Measurements from ENCODE around the gene GBX1. TPM values are rescaled to one million over a fixed set of nuclear protein-coding genes. Genes with fewer than 3 reads are reported as not detected.

GBX1 gene
- polyA plus RNA-seq, 1 donor from 2014 or later = not detected

GRCh38 chr7:151119055-151119415 is 48.5 kb downstream of the GBX1 start:
- Histone ChIP-seq H3F3A (ENCODE audit: insufficient read depth, low read length, poor library complexity, severe bottlenecking) (no peaks in the 10 kb centered on the region), H4K20me1 (ENCODE audit: insufficient read depth) (peaks cover 28% of the 10 kb centered on the region), H3K9ac (ENCODE audit: low read length) (no peak overlapping the region), H3K4me2 (ENCODE audit: low read length) (no peak overlapping the region), H3K4me3 (ENCODE audit: low read length) (no peak overlapping the region), H3K79me2 (replicated peaks; ENCODE audit: insufficient read depth, low read length) (peaks cover 7% of the 10 kb centered on the region), H3K27ac (ENCODE audit: low read length) (no peak overlapping the region), H3K9me2 (ENCODE audit: insufficient read depth, low read length) (no peaks in the 10 kb centered on the region), H3K27me3 (ENCODE audit: insufficient read depth, low read depth, low read length) (peaks cover 15% of the 10 kb centered on the region), H3K9me3 (ENCODE audit: low read length) (no peaks in the 10 kb centered on the region), H2AFZ (ENCODE audit: low read depth, low read length) (no peak overlapping the region), H3K36me3 (ENCODE audit: insufficient read depth, low read length) (no peaks in the 10 kb centered on the region)
- no peak for TF ChIP-seq RAD21 (conservative IDR thresholded peaks at IDR 0.05)
- no peak for TF ChIP-seq SMC3 (conservative IDR thresholded peaks at IDR 0.05; ENCODE audit: poor library complexity)
- TF ChIP-seq MXI1 (conservative IDR thresholded peaks at IDR 0.05; ENCODE audit: poor library complexity, severe bottlenecking) = no peak
- no peak for TF ChIP-seq EP300 (conservative IDR thresholded peaks at IDR 0.05; ENCODE audit: poor library complexity, severe bottlenecking)
- TF ChIP-seq POLR2AphosphoS5 (IDR thresholded peaks at IDR 0.05) = no peak
- TF ChIP-seq EZH2 (IDR thresholded peaks at IDR 0.05; ENCODE audit: borderline replicate concordance, insufficient read depth, low read length, poor library complexity, severe bottlenecking) = no peak
- TF ChIP-seq, protein P1, sequence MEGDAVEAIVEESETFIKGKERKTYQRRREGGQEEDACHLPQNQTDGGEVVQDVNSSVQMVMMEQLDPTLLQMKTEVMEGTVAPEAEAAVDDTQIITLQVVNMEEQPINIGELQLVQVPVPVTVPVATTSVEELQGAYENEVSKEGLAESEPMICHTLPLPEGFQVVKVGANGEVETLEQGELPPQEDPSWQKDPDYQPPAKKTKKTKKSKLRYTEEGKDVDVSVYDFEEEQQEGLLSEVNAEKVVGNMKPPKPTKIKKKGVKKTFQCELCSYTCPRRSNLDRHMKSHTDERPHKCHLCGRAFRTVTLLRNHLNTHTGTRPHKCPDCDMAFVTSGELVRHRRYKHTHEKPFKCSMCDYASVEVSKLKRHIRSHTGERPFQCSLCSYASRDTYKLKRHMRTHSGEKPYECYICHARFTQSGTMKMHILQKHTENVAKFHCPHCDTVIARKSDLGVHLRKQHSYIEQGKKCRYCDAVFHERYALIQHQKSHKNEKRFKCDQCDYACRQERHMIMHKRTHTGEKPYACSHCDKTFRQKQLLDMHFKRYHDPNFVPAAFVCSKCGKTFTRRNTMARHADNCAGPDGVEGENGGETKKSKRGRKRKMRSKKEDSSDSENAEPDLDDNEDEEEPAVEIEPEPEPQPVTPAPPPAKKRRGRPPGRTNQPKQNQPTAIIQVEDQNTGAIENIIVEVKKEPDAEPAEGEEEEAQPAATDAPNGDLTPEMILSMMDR (IDR thresholded peaks at IDR 0.05; ENCODE audit: poor library complexity, severe bottlenecking) = no peak
- TF ChIP-seq, protein P2, sequence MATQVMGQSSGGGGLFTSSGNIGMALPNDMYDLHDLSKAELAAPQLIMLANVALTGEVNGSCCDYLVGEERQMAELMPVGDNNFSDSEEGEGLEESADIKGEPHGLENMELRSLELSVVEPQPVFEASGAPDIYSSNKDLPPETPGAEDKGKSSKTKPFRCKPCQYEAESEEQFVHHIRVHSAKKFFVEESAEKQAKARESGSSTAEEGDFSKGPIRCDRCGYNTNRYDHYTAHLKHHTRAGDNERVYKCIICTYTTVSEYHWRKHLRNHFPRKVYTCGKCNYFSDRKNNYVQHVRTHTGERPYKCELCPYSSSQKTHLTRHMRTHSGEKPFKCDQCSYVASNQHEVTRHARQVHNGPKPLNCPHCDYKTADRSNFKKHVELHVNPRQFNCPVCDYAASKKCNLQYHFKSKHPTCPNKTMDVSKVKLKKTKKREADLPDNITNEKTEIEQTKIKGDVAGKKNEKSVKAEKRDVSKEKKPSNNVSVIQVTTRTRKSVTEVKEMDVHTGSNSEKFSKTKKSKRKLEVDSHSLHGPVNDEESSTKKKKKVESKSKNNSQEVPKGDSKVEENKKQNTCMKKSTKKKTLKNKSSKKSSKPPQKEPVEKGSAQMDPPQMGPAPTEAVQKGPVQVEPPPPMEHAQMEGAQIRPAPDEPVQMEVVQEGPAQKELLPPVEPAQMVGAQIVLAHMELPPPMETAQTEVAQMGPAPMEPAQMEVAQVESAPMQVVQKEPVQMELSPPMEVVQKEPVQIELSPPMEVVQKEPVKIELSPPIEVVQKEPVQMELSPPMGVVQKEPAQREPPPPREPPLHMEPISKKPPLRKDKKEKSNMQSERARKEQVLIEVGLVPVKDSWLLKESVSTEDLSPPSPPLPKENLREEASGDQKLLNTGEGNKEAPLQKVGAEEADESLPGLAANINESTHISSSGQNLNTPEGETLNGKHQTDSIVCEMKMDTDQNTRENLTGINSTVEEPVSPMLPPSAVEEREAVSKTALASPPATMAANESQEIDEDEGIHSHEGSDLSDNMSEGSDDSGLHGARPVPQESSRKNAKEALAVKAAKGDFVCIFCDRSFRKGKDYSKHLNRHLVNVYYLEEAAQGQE (IDR thresholded peaks at IDR 0.05; ENCODE audit: borderline replicate concordance) = no peak
- no peak for TF ChIP-seq TAF1 (IDR thresholded peaks at IDR 0.05; ENCODE audit: low read depth)

DNA sequence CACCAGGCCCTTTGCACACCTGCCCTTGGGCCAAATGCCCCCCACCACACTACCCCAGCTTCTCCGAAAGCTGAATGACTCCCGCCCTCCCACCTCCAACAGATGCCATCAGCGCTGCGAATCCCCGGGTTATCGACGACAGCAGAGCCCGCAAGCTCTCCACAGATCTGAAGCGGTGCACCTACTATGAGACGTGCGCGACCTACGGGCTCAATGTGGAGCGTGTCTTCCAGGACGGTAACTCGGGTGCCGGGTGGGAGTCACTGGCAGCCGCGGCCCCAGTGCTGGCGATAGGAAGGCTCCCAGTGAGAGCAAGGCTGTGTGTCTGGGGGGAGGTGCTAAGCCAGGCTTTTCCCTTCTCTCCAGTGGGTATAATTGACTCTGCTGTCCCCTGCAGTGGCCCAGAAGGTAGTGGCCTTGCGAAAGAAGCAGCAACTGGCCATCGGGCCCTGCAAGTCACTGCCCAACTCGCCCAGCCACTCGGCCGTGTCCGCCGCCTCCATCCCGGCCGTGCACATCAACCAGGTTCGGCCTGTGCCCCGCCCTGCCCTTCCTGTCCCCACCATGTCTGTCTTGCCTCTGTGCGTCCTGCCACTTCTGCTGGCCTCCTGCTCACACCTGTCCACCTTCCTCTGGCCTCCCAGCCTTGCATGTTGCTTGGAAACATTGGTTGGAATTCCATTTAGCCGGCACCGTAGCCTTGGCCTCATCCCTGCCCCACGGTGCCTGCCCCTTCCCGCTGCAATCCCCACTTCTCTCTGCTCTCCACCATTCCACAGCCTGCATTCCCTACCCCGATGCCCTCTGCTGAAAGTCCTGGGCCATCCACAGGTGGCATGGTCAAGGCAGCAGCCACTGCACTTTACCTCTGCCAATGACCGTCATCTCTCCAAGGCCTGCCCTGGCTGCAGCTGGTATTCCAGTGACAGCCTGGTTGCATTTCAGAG is 49.1 kb downstream of the GBX1 start:
- Histone ChIP-seq H3K79me2 (replicated peaks; ENCODE audit: insufficient read depth, low read length) (peaks cover 10% of the 10 kb centered on the region), H3K27ac (ENCODE audit: low read length) (no peak overlapping the region), H3F3A (ENCODE audit: insufficient read depth, low read length, poor library complexity, severe bottlenecking) (no peaks in the 10 kb centered on the region), H2AFZ (ENCODE audit: low read depth, low read length) (no peak overlapping the region), H3K4me3 (ENCODE audit: low read length) (no peak overlapping the region), H3K9ac (ENCODE audit: low read length) (no peak overlapping the region), H3K4me2 (ENCODE audit: low read length) (no peak overlapping the region), H4K20me1 (ENCODE audit: insufficient read depth) (peaks cover 34% of the 10 kb centered on the region), H3K36me3 (ENCODE audit: insufficient read depth, low read length) (no peaks in the 10 kb centered on the region), H3K9me3 (ENCODE audit: low read length) (no peaks in the 10 kb centered on the region), H3K9me2 (ENCODE audit: insufficient read depth, low read length) (no peaks in the 10 kb centered on the region), H3K27me3 (ENCODE audit: insufficient read depth, low read depth, low read length) (peaks cover 22% of the 10 kb centered on the region)
- no peak for TF ChIP-seq RAD21 (conservative IDR thresholded peaks at IDR 0.05)
- TF ChIP-seq POLR2AphosphoS5 (IDR thresholded peaks at IDR 0.05) = no peak
- TF ChIP-seq TAF1 (IDR thresholded peaks at IDR 0.05; ENCODE audit: low read depth) = no peak
- no peak for TF ChIP-seq EP300 (conservative IDR thresholded peaks at IDR 0.05; ENCODE audit: poor library complexity, severe bottlenecking)

All from neural cell (in vitro differentiated cells).